OCI-LY3 (cell line): ENCODE measurements around the gene FMO4.

Experiments
- EZH2phosphoT487 ChIP-seq: fragments of 200-600 bp; shearing (Covaris generic); IDR thresholded peaks from 2 replicates; pipeline ENCODE4 v1.6.1; 2018; ENCODE audit warnings: antibody characterized with exemption, mixed run types, low read depth
- TF ChIP-seq, protein P1 (sequence below): fragments of 200-600, 300-600 bp; sonication (generic); IDR thresholded peaks from 2 replicates; pipeline ENCODE4 v1.5.1; 2014; ENCODE audit warnings: antibody characterized with exemption, low read length, low read depth

DNA sequence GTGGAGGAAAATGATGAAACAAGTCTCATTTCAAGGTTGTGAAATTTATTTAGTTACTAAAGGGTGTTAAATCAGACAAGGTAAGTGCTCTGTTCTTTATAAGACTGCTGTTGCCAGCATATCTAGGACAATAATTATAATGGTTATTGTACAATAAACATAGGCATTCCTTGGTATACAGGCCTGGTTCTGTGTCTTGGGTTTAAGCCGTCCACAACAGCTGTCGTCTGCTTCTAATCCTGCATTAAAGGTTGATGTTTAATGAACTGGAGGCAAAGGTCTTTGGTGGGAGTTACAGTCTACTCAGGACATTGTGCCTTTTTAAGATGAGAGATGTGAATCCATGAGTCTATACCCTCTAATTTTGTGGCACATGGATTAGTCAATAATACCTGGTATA is 23.4 kb upstream of the FMO4 start:
- TF ChIP-seq, protein P1, sequence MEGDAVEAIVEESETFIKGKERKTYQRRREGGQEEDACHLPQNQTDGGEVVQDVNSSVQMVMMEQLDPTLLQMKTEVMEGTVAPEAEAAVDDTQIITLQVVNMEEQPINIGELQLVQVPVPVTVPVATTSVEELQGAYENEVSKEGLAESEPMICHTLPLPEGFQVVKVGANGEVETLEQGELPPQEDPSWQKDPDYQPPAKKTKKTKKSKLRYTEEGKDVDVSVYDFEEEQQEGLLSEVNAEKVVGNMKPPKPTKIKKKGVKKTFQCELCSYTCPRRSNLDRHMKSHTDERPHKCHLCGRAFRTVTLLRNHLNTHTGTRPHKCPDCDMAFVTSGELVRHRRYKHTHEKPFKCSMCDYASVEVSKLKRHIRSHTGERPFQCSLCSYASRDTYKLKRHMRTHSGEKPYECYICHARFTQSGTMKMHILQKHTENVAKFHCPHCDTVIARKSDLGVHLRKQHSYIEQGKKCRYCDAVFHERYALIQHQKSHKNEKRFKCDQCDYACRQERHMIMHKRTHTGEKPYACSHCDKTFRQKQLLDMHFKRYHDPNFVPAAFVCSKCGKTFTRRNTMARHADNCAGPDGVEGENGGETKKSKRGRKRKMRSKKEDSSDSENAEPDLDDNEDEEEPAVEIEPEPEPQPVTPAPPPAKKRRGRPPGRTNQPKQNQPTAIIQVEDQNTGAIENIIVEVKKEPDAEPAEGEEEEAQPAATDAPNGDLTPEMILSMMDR: no peak
- TF ChIP-seq EZH2phosphoT487: no peak
